Gastrocnemius medialis (tissue), 4 donors: ENCODE results near the gene SHROOM3. TPM values are rescaled to one million over a fixed set of nuclear protein-coding genes. Genes with fewer than 3 reads are reported as not detected.

Experiments used
- ATAC-seq, 2 donors: fragments of 150-250 bp; one replicate each; pipeline ENCODE4 v1.9.1; 2016
- DNase-seq, 2 donors: peaks; one replicate each; pipeline ENCODE4 v3.0.0-alpha.2; 2019
- H3K27ac ChIP-seq, 4 donors: fragments of 200-600 bp; sonication (generic); 1 replicate in 1 of 4; 2 replicates in 3 of 4; pipeline ENCODE4 v1.5.1; 2016 to 2018; ENCODE audit warnings: mild to moderate bottlenecking in 2 of 4, moderate library complexity in 1 of 4
- H3K27me3 ChIP-seq, 3 donors: fragments of 200-600 bp; sonication (generic) in 2 of 3; 1 replicate in 1 of 3; 2 replicates in 2 of 3; pipeline versions ENCODE4 v1.5.1 to v1.6.0; 2016 to 2019; ENCODE audit warnings: mild to moderate bottlenecking in 1 of 3, moderate library complexity in 1 of 3
- H3K36me3 ChIP-seq, 2 donors: fragments of 200-600 bp; sonication (generic) in 1 of 2; one replicate each; pipeline ENCODE4 v1.5.1; 2017 to 2018
- H3K4me1 ChIP-seq, 2 donors: fragments of 200-600 bp; sonication (generic) in 1 of 2; one replicate each; pipeline ENCODE4 v1.5.1; 2016 to 2017; ENCODE audit warnings: mild to moderate bottlenecking in 2 of 2
- H3K4me3 ChIP-seq, 4 donors: fragments of 200-600 bp; sonication (generic) in 3 of 4; 1 replicate in 1 of 4; 2 replicates in 3 of 4; pipeline ENCODE4 v1.5.1; 2016 to 2019; ENCODE audit warnings: mild to moderate bottlenecking in 2 of 4
- H3K9me3 ChIP-seq, 3 donors: fragments of 200-600 bp; sonication (generic) in 2 of 3; 1 replicate in 1 of 3; 2 replicates in 2 of 3; pipeline ENCODE4 v1.5.1; 2016 to 2019
- CTCF ChIP-seq, 5 experiments: fragments of 450-650 bp in 3 of 5; fragments of 200-600 bp in 2 of 5; sonication (generic) in 2 of 5; IDR thresholded peaks in 4 of 5; conservative IDR thresholded peaks in 1 of 5; 1 replicate in 4 of 5; 2 replicates in 1 of 5; pipeline ENCODE4 v1.5.1; 2016 to 2019; ENCODE audit warnings: antibody characterized with exemption in 5 of 5, mild to moderate bottlenecking in 3 of 5, moderate library complexity in 3 of 5
- POLR2A ChIP-seq, 2 donors: fragments of 450-650 bp; IDR thresholded peaks; one replicate each; pipeline ENCODE4 v1.6.1; 2017; ENCODE audit warnings: antibody characterized with exemption in 2 of 2, mild to moderate bottlenecking in 2 of 2, moderate library complexity in 2 of 2
- in situ Hi-C, 4 donors: fragments of 200-750 bp; cut with MboI; loops; one replicate each; pipeline versions ENCODE4 v1.15.0 to v1.8.0; 2017; ENCODE audit warnings: low sequenced_read_pairs in 4 of 4
- intact Hi-C: fragments of 100-400 bp; cut with DNase I; formaldehyde crosslinking; loops from one replicate; pipeline ENCODE4 v1.15.1; 2023; ENCODE audit warnings: low total_unique reads
- total RNA-seq, 4 donors: library from RNA; depleted of rRNA; stranded (reverse); fragments of >200 nt; gene quantifications; one replicate each; pipeline versions ENCODE4 v1.1.0 to v1.2.3, GENCODE V29; 2016

Gene SHROOM3
- total RNA-seq, 4 donors from 2014 or later, result 0.20 to 1.7 (median 0.98) TPM

GRCh38 chr4:76568262-76568661 lies 133.2 kb downstream of the SHROOM3 start:
- DNase-seq (no peak), ATAC-seq (no peak)
- H3K27ac ChIP-seq, result no peak overlapping the region
- H3K4me3 ChIP-seq, result no peak overlapping the region
- H3K9me3 ChIP-seq, result no peaks in the 10 kb centered on the region
- in situ Hi-C loops (no loop called here), intact Hi-C loops (no loop called here)
- H3K36me3 ChIP-seq, result no peaks in the 10 kb centered on the region
- no peaks in the 10 kb centered on the region for H3K27me3 ChIP-seq
- TF ChIP-seq CTCF (IDR thresholded peaks at IDR 0.05 in 4 of 5, conservative IDR thresholded peaks at IDR 0.05 in 1 of 5) (no peak), POLR2A (IDR thresholded peaks at IDR 0.05) (no peak)
- H3K4me1 ChIP-seq, result peaks cover 11 to 16% of the 10 kb centered on the region in 2 donors

GRCh38 chr4:76569225-76569624 lies 134.2 kb downstream of the SHROOM3 start:
- H3K9me3 ChIP-seq, result no peaks in the 10 kb centered on the region
- ATAC-seq, result no peak
- H3K36me3 ChIP-seq, result no peaks in the 10 kb centered on the region
- no peak for DNase-seq
- peaks cover 2 to 8% of the 10 kb centered on the region in 2 donors for H3K4me1 ChIP-seq
- no peaks in the 10 kb centered on the region for H3K27me3 ChIP-seq
- no peak overlapping the region for H3K27ac ChIP-seq
- no peak for TF ChIP-seq CTCF (IDR thresholded peaks at IDR 0.05 in 4 of 5, conservative IDR thresholded peaks at IDR 0.05 in 1 of 5)
- no peak for TF ChIP-seq POLR2A (IDR thresholded peaks at IDR 0.05)
- in situ Hi-C loops (no loop called here), intact Hi-C loops (no loop called here)
- no peak overlapping the region for H3K4me3 ChIP-seq

GRCh38 chr4:76569706-76570105 lies 134.7 kb downstream of the SHROOM3 start:
- Histone ChIP-seq H3K27me3 (no peaks in the 10 kb centered on the region), H3K36me3 (no peaks in the 10 kb centered on the region), H3K9me3 (no peaks in the 10 kb centered on the region), H3K4me1 (peaks cover 0 to 8% of the 10 kb centered on the region in 2 donors), H3K27ac (no peak overlapping the region), H3K4me3 (no peak overlapping the region)
- TF ChIP-seq CTCF (IDR thresholded peaks at IDR 0.05 in 4 of 5, conservative IDR thresholded peaks at IDR 0.05 in 1 of 5), result no peak
- TF ChIP-seq POLR2A (IDR thresholded peaks at IDR 0.05), result no peak
- in situ Hi-C loops (no loop called here), intact Hi-C loops (no loop called here)
- DNase-seq (no peak), ATAC-seq (no peak)

- peak; percentile 62 to 75 for ATAC-seq
- no peak overlapping the region for H3K4me3 ChIP-seq
- intact Hi-C loops, result no loop called here
Observed at GRCh38 chr4:76570141-76570973, 135.3 kb downstream of the SHROOM3 start.

More at GRCh38 chr4:76570141-76570973, 135.3 kb downstream of the SHROOM3 start:
- in situ Hi-C loops, result no loop called here
- H3K27ac ChIP-seq, result no peak overlapping the region
- no peaks in the 10 kb centered on the region for H3K36me3 ChIP-seq
- H3K9me3 ChIP-seq, result no peaks in the 10 kb centered on the region
- no peaks in the 10 kb centered on the region for H3K27me3 ChIP-seq
- peaks cover 0 to 8% of the 10 kb centered on the region in 2 donors for H3K4me1 ChIP-seq
- TF ChIP-seq CTCF (IDR thresholded peaks at IDR 0.05 in 4 of 5, conservative IDR thresholded peaks at IDR 0.05 in 1 of 5), result no peak
- TF ChIP-seq POLR2A (IDR thresholded peaks at IDR 0.05), result no peak
- no peak for DNase-seq
